HEK293 (cell line): ENCODE data around the gene SESTD1.

Experiments used
- CTCF ChIA-PET: fragments of 350-600 bp; formaldehyde crosslinking; extraction: SDS; loops from one replicate; lab custom pipeline; 2021; ENCODE audit warnings: antibody characterized with exemption; lab: Yijun Ruan, JAX
- POLR2A ChIA-PET: fragments of 300-600 bp; formaldehyde crosslinking; extraction: SDS; loops from one replicate; lab custom pipeline; 2020; ENCODE audit warnings: antibody characterized with exemption, inconsistent platforms; lab: Yijun Ruan, JAX
- H3K27ac ChIP-seq: fragments of 200-500 bp; sonication (Bioruptor generic); 2 replicates; pipeline ENCODE4 v1.5.1; 2014; ENCODE audit warnings: low read depth, low read length, control low read depth, inconsistent platforms; ENCODE audit errors: extremely low read depth
- H3K36me3 ChIP-seq, 2 experiments: fragments of 200-500 bp in 1 of 2; sonication (Bioruptor generic) in 1 of 2; 1 replicate in 1 of 2; 2 replicates in 1 of 2; pipeline ENCODE4 v1.5.1; 2014 to 2017; ENCODE audit warnings: inconsistent platforms in 2 of 2, low read length in 2 of 2; ENCODE audit not compliant: control insufficient read depth in 2 of 2, insufficient read depth in 1 of 2
- H3K4me1 ChIP-seq: fragments of 200-500 bp; sonication (Bioruptor generic); 2 replicates; pipeline ENCODE4 v1.5.1; 2014; ENCODE audit warnings: mild to moderate bottlenecking, low read length, inconsistent platforms; ENCODE audit not compliant: control insufficient read depth, insufficient read depth
- H3K4me3 ChIP-seq: 2 replicates; pipeline ENCODE4 v1.5.1; 2011; ENCODE audit warnings: low read depth, mild to moderate bottlenecking, control low read depth, low read length, moderate library complexity
- H3K9me3 ChIP-seq: fragments of 200-500 bp; sonication (Bioruptor generic); 2 replicates; pipeline ENCODE4 v1.5.1; 2014; ENCODE audit warnings: low read depth, low read length, inconsistent platforms; ENCODE audit not compliant: control insufficient read depth, insufficient read depth
- FEZF1 ChIP-seq: fragments of 450-650 bp; formaldehyde crosslinking; IDR thresholded peaks from 2 replicates; pipeline ENCODE4 v1.5.1; 2016; ENCODE audit warnings: missing biosample characterization, missing genetic modification characterization
- HOXD13 ChIP-seq: sonication (generic); formaldehyde crosslinking; IDR thresholded peaks from 2 replicates; pipeline ENCODE4 v1.8.0; 2022; ENCODE audit warnings: missing genetic modification reagents, borderline replicate concordance
- PBX3 ChIP-seq: sonication (generic); formaldehyde crosslinking; IDR thresholded peaks from 2 replicates; pipeline ENCODE4 v1.8.1; 2022; ENCODE audit warnings: mild to moderate bottlenecking, moderate library complexity, missing genetic modification reagents
- SCRT2 ChIP-seq: fragments of 450-650 bp; formaldehyde crosslinking; IDR thresholded peaks from 2 replicates; pipeline ENCODE4 v1.5.1; 2016; ENCODE audit warnings: missing biosample characterization, missing genetic modification characterization
- TRIM28 ChIP-seq: IDR thresholded peaks from 2 replicates; pipeline ENCODE4 v1.6.1; 2011; ENCODE audit warnings: low read length, control low read depth, borderline replicate concordance
- YY1 ChIP-seq: fragments of 450-650 bp; formaldehyde crosslinking; IDR thresholded peaks from 2 replicates; pipeline ENCODE4 v1.5.1; 2018; ENCODE audit warnings: missing biosample characterization, missing genetic modification characterization
- ZBTB17 ChIP-seq: fragments of 450-650 bp; formaldehyde crosslinking; IDR thresholded peaks from 2 replicates; pipeline ENCODE4 v1.5.1; 2016; ENCODE audit warnings: missing biosample characterization, missing genetic modification characterization
- ZBTB21 ChIP-seq: fragments of 450-650 bp; formaldehyde crosslinking; IDR thresholded peaks from 2 replicates; pipeline ENCODE4 v1.5.1; 2017; ENCODE audit warnings: missing biosample characterization, missing genetic modification characterization
- ZBTB26 ChIP-seq: fragments of 450-650 bp; formaldehyde crosslinking; optimal IDR thresholded peaks from 2 replicates; pipeline ENCODE3; 2016; ENCODE audit warnings: missing biosample characterization, mild to moderate bottlenecking, missing genetic modification characterization
- ZIC2 ChIP-seq: fragments of 450-650 bp; formaldehyde crosslinking; IDR thresholded peaks from 2 replicates; pipeline ENCODE4 v1.5.1; 2016; ENCODE audit warnings: missing biosample characterization, missing genetic modification characterization
- ZNF146 ChIP-seq: fragments of 450-650 bp; formaldehyde crosslinking; IDR thresholded peaks from 2 replicates; pipeline ENCODE4 v1.5.1; 2016; ENCODE audit warnings: missing biosample characterization, missing genetic modification characterization
- ZNF155 ChIP-seq: fragments of 450-650 bp; formaldehyde crosslinking; IDR thresholded peaks from 2 replicates; pipeline ENCODE4 v1.5.1; 2016; ENCODE audit warnings: missing biosample characterization, missing genetic modification characterization
- ZNF18 ChIP-seq: fragments of 450-650 bp; formaldehyde crosslinking; IDR thresholded peaks from 2 replicates; pipeline ENCODE4 v1.5.1; 2016; ENCODE audit warnings: missing biosample characterization, missing genetic modification characterization
- ZNF211 ChIP-seq: fragments of 450-650 bp; formaldehyde crosslinking; IDR thresholded peaks from 2 replicates; pipeline ENCODE4 v1.5.1; 2016; ENCODE audit warnings: low read depth, missing biosample characterization, missing genetic modification characterization
- ZNF266 ChIP-seq: fragments of 450-650 bp; formaldehyde crosslinking; IDR thresholded peaks from 2 replicates; pipeline ENCODE4 v1.5.1; 2016; ENCODE audit warnings: missing biosample characterization, missing genetic modification characterization, low read depth
- ZNF311 ChIP-seq: fragments of 450-650 bp; formaldehyde crosslinking; IDR thresholded peaks from 2 replicates; pipeline ENCODE4 v1.5.1; 2017; ENCODE audit warnings: missing biosample characterization, missing genetic modification characterization, borderline replicate concordance
- ZNF341 ChIP-seq: fragments of 450-650 bp; formaldehyde crosslinking; IDR thresholded peaks from 2 replicates; pipeline ENCODE4; 2016; ENCODE audit warnings: low read depth, missing biosample characterization, missing genetic modification characterization
- ZNF350 ChIP-seq: fragments of 450-650 bp; formaldehyde crosslinking; IDR thresholded peaks from 2 replicates; pipeline ENCODE4 v1.5.0; 2017; ENCODE audit warnings: missing biosample characterization, mild to moderate bottlenecking, missing genetic modification characterization
- ZNF513 ChIP-seq: fragments of 450-650 bp; IDR thresholded peaks from 2 replicates; pipeline ENCODE4 v1.5.1; 2018; ENCODE audit warnings: missing biosample characterization, missing genetic modification characterization
- ZNF549 ChIP-seq: fragments of 450-650 bp; IDR thresholded peaks from 2 replicates; pipeline ENCODE4 v1.5.1; 2018; ENCODE audit warnings: missing biosample characterization, missing genetic modification characterization, mild to moderate bottlenecking, inconsistent platforms, moderate library complexity
- ZNF558 ChIP-seq: fragments of 450-650 bp; formaldehyde crosslinking; IDR thresholded peaks from 2 replicates; pipeline ENCODE4 v1.5.1; 2016; ENCODE audit warnings: missing biosample characterization, missing genetic modification characterization
- ZNF639 ChIP-seq: fragments of 450-650 bp; formaldehyde crosslinking; IDR thresholded peaks from 2 replicates; pipeline ENCODE4 v1.5.1; 2016; ENCODE audit warnings: missing biosample characterization, missing genetic modification characterization
- ZNF707 ChIP-seq: fragments of 450-650 bp; formaldehyde crosslinking; IDR thresholded peaks from 2 replicates; pipeline ENCODE4 v1.5.1; 2016; ENCODE audit warnings: missing biosample characterization, missing genetic modification characterization
- ZSCAN4 ChIP-seq: fragments of 450-650 bp; formaldehyde crosslinking; IDR thresholded peaks from 2 replicates; pipeline ENCODE4 v1.5.1; 2017; ENCODE audit warnings: missing biosample characterization, missing genetic modification characterization

The SESTD1 gene

GRCh38 chr2:179238027-179238426 lies 26.6 kb downstream of the SESTD1 start (continued):
- TF ChIP-seq ZNF513 (tag by site-specific recombination), result no peak
- TF ChIP-seq, all 188 proteins: peak for 0

GRCh38 chr2:179237209-179237946 lies 27.3 kb downstream of the SESTD1 start:
- no peak overlapping the region for H3K4me3 ChIP-seq
- TF ChIP-seq FEZF1 (tag by site-specific recombination) (peak; percentile 82), ZBTB17 (tag by site-specific recombination) (no peak), ZNF707 (tag by site-specific recombination) (no peak), ZNF266 (tag by site-specific recombination) (no peak), ZIC2 (tag by site-specific recombination) (no peak)
- POLR2A ChIA-PET, result no interaction called here
- peaks cover 25% of the 10 kb centered on the region for H3K4me1 ChIP-seq
- H3K36me3 ChIP-seq, result no peaks in the 10 kb centered on the region
- H3K27ac ChIP-seq, result no peak overlapping the region
- CTCF ChIA-PET, result interaction anchor here (1.5 kb wide), 1 partner anchor 10 kb away, joined by 4 read pairs; no protein-coding TSS in a partner anchor
- no peaks in the 10 kb centered on the region for H3K9me3 ChIP-seq

GRCh38 chr2:179235463-179236108 lies 29.0 kb downstream of the SESTD1 start:
- CTCF ChIA-PET, result interaction anchor here (1.0 to 1.4 kb wide), 2 partner anchors 22 to 175 kb away, joined by 3 to 4 read pairs; no protein-coding TSS in a partner anchor
- no peak overlapping the region for H3K27ac ChIP-seq
- TF ChIP-seq ZBTB26 (tag by site-specific recombination) (no peak), SCRT2 (tag by site-specific recombination) (peak; percentile 76), ZNF558 (no peak), ZNF341 (no peak), ZSCAN4 (tag by site-specific recombination) (no peak), ZNF18 (tag by site-specific recombination) (no peak), ZNF311 (tag by site-specific recombination) (no peak), ZBTB21 (tag by site-specific recombination) (peak; percentile 73), ZNF350 (tag by site-specific recombination) (no peak), ZNF639 (tag by site-specific recombination) (no peak), TRIM28 (peak; percentile 86; the same call in 1 of the 2 replicates), ZNF155 (tag by site-specific recombination) (no peak), ZIC2 (tag by site-specific recombination) (no peak), ZNF707 (tag by site-specific recombination) (no peak), ZNF146 (tag by site-specific recombination) (no peak), ZNF211 (tag by site-specific recombination) (no peak), YY1 (tag by site-specific recombination) (no peak), HOXD13 (CRISPR knock-in tag) (no peak), PBX3 (CRISPR knock-in tag) (no peak), ZNF549 (no peak)

More at GRCh38 chr2:179235463-179236108, 29.0 kb downstream of the SESTD1 start:
- H3K4me3 ChIP-seq, result no peak overlapping the region
- no peaks in the 10 kb centered on the region for H3K9me3 ChIP-seq
- POLR2A ChIA-PET, result no interaction called here
- H3K4me1 ChIP-seq, result peaks cover 25% of the 10 kb centered on the region
- no peaks in the 10 kb centered on the region for H3K36me3 ChIP-seq
